HepG2 (cell line): Measurements from ENCODE around the gene POLR2F. TPM values are rescaled to one million over a fixed set of nuclear protein-coding genes. Genes with fewer than 3 reads are reported as not detected.
A peak's percentile ranks its signal among the peaks of the same experiment; 100 is the strongest.

Experiments
- ATM ChIP-seq: fragments of 450-650 bp; IDR thresholded peaks from 2 replicates; pipeline ENCODE4 v1.7.1; 2017; ENCODE audit warnings: mild to moderate bottlenecking, borderline replicate concordance
- GLI4 ChIP-seq: sonication (generic); formaldehyde crosslinking; IDR thresholded peaks from 2 replicates; pipeline ENCODE4 v1.5.1; 2020; ENCODE audit warnings: missing genetic modification reagents, mild to moderate bottlenecking, moderate library complexity, borderline replicate concordance
- HNRNPLL ChIP-seq: fragments of 200-400 bp; formaldehyde crosslinking; IDR thresholded peaks from 2 replicates; pipeline ENCODE4 v1.6.1; 2017; ENCODE audit warnings: mild to moderate bottlenecking, low read depth, low read length; ENCODE audit not compliant: poor library complexity, severe bottlenecking
- KAT7 ChIP-seq: IDR thresholded peaks from 2 replicates; pipeline ENCODE4 v1.6.1; 2018; ENCODE audit warnings: borderline replicate concordance, missing compliant biosample characterization
- MAZ ChIP-seq, 2 experiments: sonication (generic) in 1 of 2; formaldehyde crosslinking in 1 of 2; IDR thresholded peaks; 2 replicates each; pipeline versions ENCODE4 v1.5.0 to v1.6.1; 2012 to 2020; ENCODE audit warnings: low read depth in 2 of 2, mild to moderate bottlenecking in 2 of 2, borderline replicate concordance in 1 of 2, improper control_type of control experiment in 1 of 2, low read length in 1 of 2, missing genetic modification reagents in 1 of 2, moderate library complexity in 1 of 2
- SAP130 ChIP-seq: IDR thresholded peaks from 2 replicates; pipeline ENCODE4 v1.6.1; 2016; ENCODE audit warnings: low read depth
- SYNCRIP ChIP-seq: fragments of 200-400 bp; formaldehyde crosslinking; IDR thresholded peaks from 2 replicates; pipeline ENCODE4 v1.6.1; 2018; ENCODE audit warnings: mild to moderate bottlenecking, low read depth, low read length; ENCODE audit not compliant: insufficient read depth
- ZEB1 ChIP-seq: IDR thresholded peaks from 2 replicates; pipeline ENCODE4 v1.6.1; 2012; ENCODE audit warnings: mild to moderate bottlenecking, low read depth, inconsistent platforms; ENCODE audit not compliant: insufficient replicate concordance
- ZNF317 ChIP-seq: sonication (generic); formaldehyde crosslinking; IDR thresholded peaks from 2 replicates; pipeline ENCODE4 v1.5.0; 2020; ENCODE audit warnings: mild to moderate bottlenecking, missing genetic modification reagents
- ZNF747 ChIP-seq: sonication (generic); formaldehyde crosslinking; IDR thresholded peaks from 2 replicates; pipeline ENCODE4 v1.8.1; 2023; ENCODE audit warnings: missing genetic modification reagents, mild to moderate bottlenecking, borderline replicate concordance
- ZNF773 ChIP-seq: sonication (generic); formaldehyde crosslinking; IDR thresholded peaks from 2 replicates; pipeline ENCODE4 v1.4.0; 2020; ENCODE audit warnings: missing genetic modification reagents, borderline replicate concordance
- ZNF777 ChIP-seq: sonication (generic); formaldehyde crosslinking; IDR thresholded peaks from 2 replicates; pipeline ENCODE4 v1.4.0; 2020; ENCODE audit warnings: missing genetic modification reagents
- ZNF781 ChIP-seq: sonication (generic); formaldehyde crosslinking; IDR thresholded peaks from 2 replicates; pipeline ENCODE4 v1.5.1; 2020; ENCODE audit warnings: borderline replicate concordance, mild to moderate bottlenecking, missing genetic modification reagents; ENCODE audit errors: not compliant biosample characterization
- polyA plus RNA-seq, 8 experiments: library from polyadenylated mRNA; depleted of rRNA in 3 of 8; stranded (reverse) in 7 of 8; unstranded in 1 of 8; fragments of >200 nt; fragmentation: Illumina TruSeq in 4 of 8; extraction: Trizol in 4 of 8; gene quantifications; 2 replicates each; pipeline versions ENCODE4 v1.2.1 to v1.2.3, GENCODE V29; 2011 to 2016; ENCODE audit warnings: low read depth in 4 of 8, missing spikeins in 1 of 8, mixed read lengths in 1 of 8; ENCODE audit not compliant: insufficient read depth in 1 of 8
- total RNA-seq, 5 experiments: library from RNA; depleted of rRNA; stranded (reverse); fragments of >200 nt; fragmentation: Illumina TruSeq; extraction: Trizol; gene quantifications; 2 replicates each; pipeline ENCODE4 v1.2.3, GENCODE V29; 2016; ENCODE audit warnings: low read depth in 1 of 5
- TF ChIP-seq, protein P1 (sequence below): sonication (generic); formaldehyde crosslinking; IDR thresholded peaks from 2 replicates; pipeline ENCODE4 v1.4.0; 2020; ENCODE audit warnings: missing genetic modification reagents
- TF ChIP-seq, protein P2 (sequence below): conservative IDR thresholded peaks from 2 replicates; pipeline ENCODE4 v1.6.1; 2018; ENCODE audit warnings: missing genetic modification reagents
- TF ChIP-seq, protein P3 (sequence below): IDR thresholded peaks from 2 replicates; pipeline ENCODE4 v1.6.1; 2016; ENCODE audit warnings: missing compliant biosample characterization, missing genetic modification reagents, borderline replicate concordance
- TF ChIP-seq, protein P4 (sequence below): sonication (generic); formaldehyde crosslinking; IDR thresholded peaks from 2 replicates; pipeline ENCODE4 v1.4.0; 2020; ENCODE audit warnings: mild to moderate bottlenecking, missing genetic modification reagents

The POLR2F gene
- total and polyA plus RNA-seq, 2 of the 13 experiments (the other 11 are each of a cell fraction or from before 2014, with no cell fraction given), result 135 to 158 TPM

DNA sequence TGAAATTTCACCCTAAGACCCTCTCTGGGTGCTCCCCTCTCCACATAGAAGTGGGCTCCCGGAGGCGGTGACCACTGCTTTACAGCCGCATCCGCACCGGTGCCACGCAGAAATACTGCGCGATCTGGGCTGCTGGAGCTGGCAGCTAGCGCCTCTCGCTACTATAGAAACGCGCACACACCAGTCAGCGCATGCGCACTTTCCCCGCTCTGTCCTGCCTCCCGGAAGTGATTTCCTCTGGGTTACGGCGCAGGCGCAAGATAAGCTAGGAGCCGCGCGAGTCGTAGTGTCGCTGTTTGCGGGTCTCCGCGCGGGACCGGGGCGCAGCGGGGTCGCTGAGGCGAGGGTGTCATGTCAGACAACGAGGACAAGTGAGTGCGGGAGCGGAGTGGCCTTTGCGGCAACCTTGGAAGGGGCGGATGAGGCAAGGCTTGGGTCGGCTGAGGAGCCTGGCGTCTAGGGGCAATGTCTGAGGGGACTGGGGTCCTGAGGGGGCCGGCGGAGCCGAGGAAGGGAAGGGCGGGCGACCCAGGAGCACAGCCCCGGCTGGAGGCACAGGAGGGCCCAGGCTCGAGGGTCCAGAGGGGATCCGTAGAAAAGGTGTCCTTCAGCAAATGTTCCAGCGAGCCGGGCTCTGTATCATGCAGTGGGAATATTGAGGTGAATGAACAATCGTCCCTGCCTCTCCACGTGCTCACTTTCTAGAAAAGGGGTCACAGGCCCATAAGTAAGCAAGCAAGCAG, at the start of gene POLR2F, which contains the start of gene C22orf23 (continued):
- TF ChIP-seq, protein P1, sequence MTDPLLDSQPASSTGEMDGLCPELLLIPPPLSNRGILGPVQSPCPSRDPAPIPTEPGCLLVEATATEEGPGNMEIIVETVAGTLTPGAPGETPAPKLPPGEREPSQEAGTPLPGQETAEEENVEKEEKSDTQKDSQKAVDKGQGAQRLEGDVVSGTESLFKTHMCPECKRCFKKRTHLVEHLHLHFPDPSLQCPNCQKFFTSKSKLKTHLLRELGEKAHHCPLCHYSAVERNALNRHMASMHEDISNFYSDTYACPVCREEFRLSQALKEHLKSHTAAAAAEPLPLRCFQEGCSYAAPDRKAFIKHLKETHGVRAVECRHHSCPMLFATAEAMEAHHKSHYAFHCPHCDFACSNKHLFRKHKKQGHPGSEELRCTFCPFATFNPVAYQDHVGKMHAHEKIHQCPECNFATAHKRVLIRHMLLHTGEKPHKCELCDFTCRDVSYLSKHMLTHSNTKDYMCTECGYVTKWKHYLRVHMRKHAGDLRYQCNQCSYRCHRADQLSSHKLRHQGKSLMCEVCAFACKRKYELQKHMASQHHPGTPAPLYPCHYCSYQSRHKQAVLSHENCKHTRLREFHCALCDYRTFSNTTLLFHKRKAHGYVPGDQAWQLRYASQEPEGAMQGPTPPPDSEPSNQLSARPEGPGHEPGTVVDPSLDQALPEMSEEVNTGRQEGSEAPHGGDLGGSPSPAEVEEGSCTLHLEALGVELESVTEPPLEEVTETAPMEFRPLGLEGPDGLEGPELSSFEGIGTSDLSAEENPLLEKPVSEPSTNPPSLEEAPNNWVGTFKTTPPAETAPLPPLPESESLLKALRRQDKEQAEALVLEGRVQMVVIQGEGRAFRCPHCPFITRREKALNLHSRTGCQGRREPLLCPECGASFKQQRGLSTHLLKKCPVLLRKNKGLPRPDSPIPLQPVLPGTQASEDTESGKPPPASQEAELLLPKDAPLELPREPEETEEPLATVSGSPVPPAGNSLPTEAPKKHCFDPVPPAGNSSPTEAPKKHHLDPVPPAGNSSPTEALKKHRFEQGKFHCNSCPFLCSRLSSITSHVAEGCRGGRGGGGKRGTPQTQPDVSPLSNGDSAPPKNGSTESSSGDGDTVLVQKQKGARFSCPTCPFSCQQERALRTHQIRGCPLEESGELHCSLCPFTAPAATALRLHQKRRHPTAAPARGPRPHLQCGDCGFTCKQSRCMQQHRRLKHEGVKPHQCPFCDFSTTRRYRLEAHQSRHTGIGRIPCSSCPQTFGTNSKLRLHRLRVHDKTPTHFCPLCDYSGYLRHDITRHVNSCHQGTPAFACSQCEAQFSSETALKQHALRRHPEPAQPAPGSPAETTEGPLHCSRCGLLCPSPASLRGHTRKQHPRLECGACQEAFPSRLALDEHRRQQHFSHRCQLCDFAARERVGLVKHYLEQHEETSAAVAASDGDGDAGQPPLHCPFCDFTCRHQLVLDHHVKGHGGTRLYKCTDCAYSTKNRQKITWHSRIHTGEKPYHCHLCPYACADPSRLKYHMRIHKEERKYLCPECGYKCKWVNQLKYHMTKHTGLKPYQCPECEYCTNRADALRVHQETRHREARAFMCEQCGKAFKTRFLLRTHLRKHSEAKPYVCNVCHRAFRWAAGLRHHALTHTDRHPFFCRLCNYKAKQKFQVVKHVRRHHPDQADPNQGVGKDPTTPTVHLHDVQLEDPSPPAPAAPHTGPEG (CRISPR knock-in tag), result peak; percentile 55; the same call in 1 of the 2 replicates
- no peak for TF ChIP-seq SYNCRIP
- no peak for TF ChIP-seq ATM
- TF ChIP-seq, protein P2, sequence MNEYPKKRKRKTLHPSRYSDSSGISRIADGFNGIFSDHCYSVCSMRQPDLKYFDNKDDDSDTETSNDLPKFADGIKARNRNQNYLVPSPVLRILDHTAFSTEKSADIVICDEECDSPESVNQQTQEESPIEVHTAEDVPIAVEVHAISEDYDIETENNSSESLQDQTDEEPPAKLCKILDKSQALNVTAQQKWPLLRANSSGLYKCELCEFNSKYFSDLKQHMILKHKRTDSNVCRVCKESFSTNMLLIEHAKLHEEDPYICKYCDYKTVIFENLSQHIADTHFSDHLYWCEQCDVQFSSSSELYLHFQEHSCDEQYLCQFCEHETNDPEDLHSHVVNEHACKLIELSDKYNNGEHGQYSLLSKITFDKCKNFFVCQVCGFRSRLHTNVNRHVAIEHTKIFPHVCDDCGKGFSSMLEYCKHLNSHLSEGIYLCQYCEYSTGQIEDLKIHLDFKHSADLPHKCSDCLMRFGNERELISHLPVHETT (CRISPR knock-in tag), result 0 out of 2 replicates have a peak, but pooled peaks have one; percentile 32
- TF ChIP-seq MAZ (IDR thresholded peaks at IDR 0.05; ENCODE audit: borderline replicate concordance, low read depth, low read length), result no peak
- peak; percentile 63; the same call in 1 of the 2 replicates for TF ChIP-seq MAZ (CRISPR knock-in tag; IDR thresholded peaks at IDR 0.05; ENCODE audit: low read depth)
- peak; percentile 60 for TF ChIP-seq ZNF777
- TF ChIP-seq ZNF773 (CRISPR knock-in tag), result no peak
- TF ChIP-seq KAT7 (CRISPR knock-in tag), result peak; percentile 61; the same call in 1 of the 2 replicates
- TF ChIP-seq, protein P3, sequence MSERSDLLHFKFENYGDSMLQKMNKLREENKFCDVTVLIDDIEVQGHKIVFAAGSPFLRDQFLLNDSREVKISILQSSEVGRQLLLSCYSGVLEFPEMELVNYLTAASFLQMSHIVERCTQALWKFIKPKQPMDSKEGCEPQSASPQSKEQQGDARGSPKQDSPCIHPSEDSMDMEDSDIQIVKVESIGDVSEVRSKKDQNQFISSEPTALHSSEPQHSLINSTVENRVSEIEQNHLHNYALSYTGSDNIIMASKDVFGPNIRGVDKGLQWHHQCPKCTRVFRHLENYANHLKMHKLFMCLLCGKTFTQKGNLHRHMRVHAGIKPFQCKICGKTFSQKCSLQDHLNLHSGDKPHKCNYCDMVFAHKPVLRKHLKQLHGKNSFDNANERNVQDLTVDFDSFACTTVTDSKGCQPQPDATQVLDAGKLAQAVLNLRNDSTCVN (CRISPR knock-in tag), result peak; percentile 60; the same call in 1 of the 2 replicates
- TF ChIP-seq ZNF317, result peak; percentile 57; the same call in 1 of the 2 replicates
- TF ChIP-seq ZNF747 (CRISPR knock-in tag), result peak; percentile 52; the same call in 1 of the 2 replicates
- no peak for TF ChIP-seq ZEB1
- TF ChIP-seq GLI4, result 0 out of 2 replicates have a peak, but pooled peaks have one; percentile 58
- TF ChIP-seq HNRNPLL, result peak; percentile 98
- TF ChIP-seq SAP130 (CRISPR knock-in tag), result peak; percentile 96
- peak; percentile 52 for TF ChIP-seq ZNF781
- TF ChIP-seq, protein P4, sequence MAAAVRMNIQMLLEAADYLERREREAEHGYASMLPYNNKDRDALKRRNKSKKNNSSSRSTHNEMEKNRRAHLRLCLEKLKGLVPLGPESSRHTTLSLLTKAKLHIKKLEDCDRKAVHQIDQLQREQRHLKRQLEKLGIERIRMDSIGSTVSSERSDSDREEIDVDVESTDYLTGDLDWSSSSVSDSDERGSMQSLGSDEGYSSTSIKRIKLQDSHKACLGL (CRISPR knock-in tag), result peak; percentile 85
